Fibroblast of pulmonary artery (primary cell): ENCODE measurements around the gene TSC22D1.

Source experiments
- DNase-seq: peaks from one replicate; pipeline ENCODE4 v3.0.0-alpha.2; 2010; ENCODE audit warnings: low read depth
- H3K4me3 ChIP-seq: replicated peaks from 2 replicates; pipeline ENCODE4 v1.5.1; 2011; ENCODE audit warnings: low read depth, mild to moderate bottlenecking, control low read depth, low read length, moderate library complexity
- TF ChIP-seq, protein P1 (sequence below): IDR thresholded peaks from 2 replicates; pipeline ENCODE4 v1.5.1; 2011; ENCODE audit warnings: mild to moderate bottlenecking, control low read depth, low read length, inconsistent platforms; ENCODE audit errors: missing control alignments

TSC22D1 gene

DNA sequence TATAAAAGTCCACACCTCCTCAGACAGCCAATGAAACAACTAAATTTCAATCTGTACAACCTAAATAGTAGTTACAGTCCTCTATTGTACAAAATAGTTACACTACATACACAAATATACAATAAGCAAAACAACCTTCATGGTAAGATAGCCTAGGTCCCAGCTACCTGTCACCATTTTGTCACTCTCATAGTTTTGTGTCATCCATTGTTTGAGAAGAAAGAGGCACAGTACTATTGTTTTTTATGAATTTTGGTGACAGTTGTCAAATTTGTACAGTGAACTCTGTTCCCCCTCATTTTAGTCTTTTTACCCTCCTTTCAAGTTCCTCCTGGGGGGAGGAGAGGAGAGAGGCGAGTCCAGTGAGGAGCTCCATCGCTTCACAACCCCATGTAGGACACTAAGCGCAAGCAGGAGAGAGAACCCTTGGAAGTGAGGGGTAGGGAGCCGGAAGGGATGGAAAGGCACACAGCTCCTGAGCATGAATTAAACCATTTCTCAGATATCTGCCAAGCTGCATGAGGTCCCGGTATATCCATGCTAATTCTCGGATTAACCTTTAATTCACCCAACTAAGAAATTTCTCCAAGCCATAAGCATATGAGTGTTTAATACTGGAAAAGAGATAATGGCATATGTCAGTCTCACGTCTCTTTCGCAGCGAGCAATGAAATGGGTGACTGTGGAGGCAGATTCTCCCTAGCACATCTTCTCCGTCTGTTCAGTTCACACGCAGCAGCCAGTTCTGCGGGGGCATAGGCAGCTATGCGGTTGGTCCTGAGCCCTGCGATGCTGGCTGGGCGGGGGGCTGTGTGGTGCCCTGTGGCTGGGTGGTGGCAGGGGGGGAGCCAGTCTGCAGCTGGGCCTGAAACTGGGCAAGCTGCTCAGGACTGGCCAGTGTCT lies 142.0 kb downstream of the TSC22D1 start:
- TF ChIP-seq, protein P1, sequence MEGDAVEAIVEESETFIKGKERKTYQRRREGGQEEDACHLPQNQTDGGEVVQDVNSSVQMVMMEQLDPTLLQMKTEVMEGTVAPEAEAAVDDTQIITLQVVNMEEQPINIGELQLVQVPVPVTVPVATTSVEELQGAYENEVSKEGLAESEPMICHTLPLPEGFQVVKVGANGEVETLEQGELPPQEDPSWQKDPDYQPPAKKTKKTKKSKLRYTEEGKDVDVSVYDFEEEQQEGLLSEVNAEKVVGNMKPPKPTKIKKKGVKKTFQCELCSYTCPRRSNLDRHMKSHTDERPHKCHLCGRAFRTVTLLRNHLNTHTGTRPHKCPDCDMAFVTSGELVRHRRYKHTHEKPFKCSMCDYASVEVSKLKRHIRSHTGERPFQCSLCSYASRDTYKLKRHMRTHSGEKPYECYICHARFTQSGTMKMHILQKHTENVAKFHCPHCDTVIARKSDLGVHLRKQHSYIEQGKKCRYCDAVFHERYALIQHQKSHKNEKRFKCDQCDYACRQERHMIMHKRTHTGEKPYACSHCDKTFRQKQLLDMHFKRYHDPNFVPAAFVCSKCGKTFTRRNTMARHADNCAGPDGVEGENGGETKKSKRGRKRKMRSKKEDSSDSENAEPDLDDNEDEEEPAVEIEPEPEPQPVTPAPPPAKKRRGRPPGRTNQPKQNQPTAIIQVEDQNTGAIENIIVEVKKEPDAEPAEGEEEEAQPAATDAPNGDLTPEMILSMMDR, result no peak
- no peak for DNase-seq
- H3K4me3 ChIP-seq, result peak overlapping the region; percentile 86

DNA sequence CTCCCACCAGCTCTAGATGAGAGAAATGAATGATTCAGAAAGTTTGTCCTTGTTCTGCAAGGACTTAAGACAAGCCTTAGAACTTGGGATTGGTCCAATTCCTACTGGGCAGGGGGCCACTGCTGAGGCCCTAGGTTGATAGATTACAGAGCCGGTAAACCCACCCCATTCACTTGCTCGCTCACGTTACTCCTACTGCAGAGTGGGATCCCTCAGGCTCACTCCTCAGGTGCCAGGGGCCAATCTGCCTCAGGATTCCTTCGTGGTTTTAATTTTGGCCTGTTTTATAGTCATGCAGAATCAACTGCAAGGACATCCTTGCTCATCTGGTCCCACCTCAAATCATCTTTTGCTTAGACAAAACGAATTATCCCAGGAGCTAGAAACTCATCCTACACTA lies 143.5 kb downstream of the TSC22D1 start:
- TF ChIP-seq, protein P1, result no peak
- peak; percentile 39 for DNase-seq
- no peak overlapping the region for H3K4me3 ChIP-seq

DNA sequence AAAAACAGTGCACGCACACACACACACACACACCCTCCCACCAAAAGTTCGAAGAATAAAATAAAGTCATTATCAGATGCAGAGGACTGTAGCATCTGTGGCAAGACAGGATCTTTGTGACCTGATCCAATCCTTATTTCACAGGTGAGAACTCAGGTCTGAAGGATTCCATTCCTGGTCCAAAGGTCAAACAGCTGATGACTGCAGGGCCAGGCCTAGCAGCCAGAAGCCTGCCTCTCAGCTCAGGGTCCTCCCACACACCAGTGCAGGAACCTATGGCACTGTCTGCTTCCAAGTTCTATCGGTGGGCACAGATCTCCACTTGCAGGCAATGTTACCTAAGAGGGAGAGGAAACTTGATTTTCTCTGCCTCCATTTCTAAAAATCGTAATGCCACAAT lies 145.0 kb downstream of the TSC22D1 start:
- no peak overlapping the region for H3K4me3 ChIP-seq
- TF ChIP-seq, protein P1, result no peak
- no peak for DNase-seq

DNA sequence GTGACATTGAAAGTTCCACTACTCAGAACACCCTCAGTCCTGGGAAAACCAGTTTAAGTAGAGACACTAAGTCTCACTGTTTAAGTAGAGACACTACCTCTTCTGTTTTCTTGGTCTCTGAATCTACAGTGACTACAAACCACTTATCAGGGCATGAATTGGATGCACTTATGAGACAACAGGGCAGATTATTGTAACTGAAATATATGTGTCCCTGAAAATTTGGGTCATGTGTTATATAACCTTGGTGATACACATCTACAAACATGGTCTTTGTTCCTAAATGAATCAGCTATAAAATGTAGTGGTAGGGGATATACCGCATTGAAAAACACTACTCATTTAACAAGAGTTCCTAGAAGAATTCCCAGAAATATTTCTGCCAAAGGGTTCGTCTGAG lies 146.8 kb downstream of the TSC22D1 start:
- DNase-seq, result no peak
- TF ChIP-seq, protein P1, result no peak
- no peak overlapping the region for H3K4me3 ChIP-seq

DNA sequence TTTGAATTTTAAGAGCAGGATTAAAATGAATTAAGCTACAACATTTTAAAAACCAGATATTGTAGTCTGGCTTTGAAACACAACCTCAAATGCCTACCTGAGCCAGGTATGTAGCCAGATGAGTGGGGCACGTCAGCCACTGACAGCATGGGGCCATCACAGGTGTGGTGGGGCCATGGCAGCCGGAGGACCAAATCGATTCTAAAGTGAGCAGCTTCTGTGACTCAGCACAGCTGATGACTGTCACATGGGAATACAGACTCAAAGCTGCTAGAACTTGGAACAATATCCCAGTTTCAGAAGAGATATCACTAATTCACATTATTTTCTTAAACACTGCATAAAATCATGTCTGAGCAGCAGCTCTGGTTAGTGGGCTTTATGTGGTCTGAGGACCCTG lies 149.7 kb downstream of the TSC22D1 start:
- no peak overlapping the region for H3K4me3 ChIP-seq
- TF ChIP-seq, protein P1, result no peak
- no peak for DNase-seq

DNA sequence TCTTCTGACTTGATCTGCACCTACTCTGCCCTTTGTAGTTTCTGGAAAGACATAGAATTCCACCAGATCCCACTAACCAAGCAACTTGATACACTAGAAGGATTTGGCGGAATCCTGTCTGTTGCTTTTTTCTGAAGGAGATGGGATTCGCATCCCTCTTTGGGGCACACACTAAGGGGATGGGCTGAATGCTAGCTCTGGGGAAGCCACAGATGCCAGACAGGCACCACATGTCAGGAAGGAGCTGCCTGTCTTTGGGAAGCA lies 150.4 kb downstream of the TSC22D1 start:
- no peak overlapping the region for H3K4me3 ChIP-seq
- TF ChIP-seq, protein P1, result no peak
- DNase-seq, result no peak
